OCI-LY7 (cell line): ENCODE measurements around the gene SNN. TPM values are rescaled to one million over a fixed set of nuclear protein-coding genes. Genes with fewer than 3 reads are reported as not detected.

Experiments
- BruUV-seq: library from RNA; stranded (reverse); fragments of 400-500 nt; replicated peaks from 2 replicates; lab custom pipeline; 2021; lab: Mats Ljungman, UMichigan
- CTCF ChIA-PET: fragments of 300-600 bp; sonication (Branson Sonifier 250); formaldehyde crosslinking; loops from one replicate; lab custom pipeline; 2022; ENCODE audit warnings: antibody characterized with exemption; ENCODE audit not compliant: unreplicated experiment; lab: Charles Lee
- POLR2A ChIA-PET: fragments of 300-600 bp; sonication (Branson Sonifier 250); formaldehyde crosslinking; loops from one replicate; lab custom pipeline; 2022; ENCODE audit warnings: antibody characterized with exemption; lab: Charles Lee
- DNase-seq: peaks from one replicate; pipeline ENCODE4 v3.0.0-alpha.2; 2015; ENCODE audit warnings: low spot score
- H2AFZ ChIP-seq: fragments of 200-600 bp; sonication (generic), shearing (Covaris generic); 2 replicates; pipeline ENCODE4 v1.6.1; 2014; ENCODE audit warnings: mild to moderate bottlenecking, antibody characterized with exemption, low read length, moderate library complexity
- H3K27ac ChIP-seq: fragments of 200-600 bp; sonication (generic); 2 replicates; pipeline ENCODE4 v1.5.1; 2014; ENCODE audit warnings: mixed run types, low read depth, mild to moderate bottlenecking, moderate library complexity, low read length, inconsistent platforms; ENCODE audit not compliant: poor library complexity, severe bottlenecking
- H3K36me3 ChIP-seq: fragments of 200-600 bp; sonication (generic); 2 replicates; pipeline ENCODE4 v1.6.1; 2014; ENCODE audit warnings: mild to moderate bottlenecking, antibody characterized with exemption, low read length, moderate library complexity, mixed read lengths; ENCODE audit not compliant: insufficient read depth
- H3K4me1 ChIP-seq: fragments of 200-600 bp; sonication (generic); 2 replicates; pipeline ENCODE4 v1.5.1; 2014; ENCODE audit warnings: mild to moderate bottlenecking, low read length; ENCODE audit not compliant: insufficient read depth, poor library complexity, severe bottlenecking
- H3K4me2 ChIP-seq: fragments of 200-600 bp; sonication (generic); 2 replicates; pipeline ENCODE4 v1.6.1; 2014; ENCODE audit warnings: mild to moderate bottlenecking, low read length
- H3K4me3 ChIP-seq: fragments of 200-600 bp; sonication (generic); 2 replicates; pipeline ENCODE4 v1.5.1; 2014; ENCODE audit warnings: mild to moderate bottlenecking, low read depth, low read length; ENCODE audit not compliant: poor library complexity, severe bottlenecking
- H3K79me2 ChIP-seq: fragments of 200-600 bp; sonication (generic); 2 replicates; pipeline ENCODE4 v1.6.1; 2016; ENCODE audit warnings: low read depth, mild to moderate bottlenecking, low read length, moderate library complexity, mixed read lengths; ENCODE audit not compliant: insufficient read depth
- H3K9me2 ChIP-seq: fragments of 200-600 bp; sonication (generic); 2 replicates; pipeline ENCODE4 v1.6.1; 2016; ENCODE audit warnings: mild to moderate bottlenecking, low read length, mixed read lengths; ENCODE audit not compliant: insufficient read depth
- H3K9me3 ChIP-seq: fragments of 200-600 bp; sonication (generic); 2 replicates; pipeline ENCODE4 v1.6.1; 2014; ENCODE audit warnings: mild to moderate bottlenecking, mixed run types, low read length, mixed read lengths
- H4K20me1 ChIP-seq: fragments of 200-600 bp; sonication (generic); 2 replicates; pipeline ENCODE4 v1.6.1; 2014; ENCODE audit warnings: mild to moderate bottlenecking, antibody characterized with exemption, low read length, moderate library complexity, mixed read lengths; ENCODE audit not compliant: insufficient read depth
- CTCF ChIP-seq: fragments of 200-600 bp; sonication (generic); conservative IDR thresholded peaks from 2 replicates; pipeline ENCODE4 v1.5.1; 2014; ENCODE audit warnings: mild to moderate bottlenecking, antibody characterized with exemption, low read length, moderate library complexity, mixed read lengths
- EZH2phosphoT487 ChIP-seq: fragments of 200-600 bp; sonication (generic); IDR thresholded peaks from 2 replicates; pipeline ENCODE4 v1.6.1; 2018; ENCODE audit warnings: low read depth, borderline replicate concordance, mild to moderate bottlenecking, mixed run types, antibody characterized with exemption, low read length, moderate library complexity, mixed read lengths
- intact Hi-C: fragments of 100-400 bp; cut with micrococcal nuclease; formaldehyde crosslinking; loops from one replicate; pipeline ENCODE4 v1.10.0; 2022; ENCODE audit not compliant: unreplicated experiment
- total RNA-seq, 2 experiments: library from RNA; depleted of rRNA in 1 of 2; stranded (reverse); fragments of >200 nt in 1 of 2; shearing (Covaris generic) in 1 of 2; gene quantifications; 2 replicates each; pipeline ENCODE4 v1.2.3, GENCODE V29; 2014 to 2022

SNN gene
- total RNA-seq, 2 experiments from 2014 or later = 27.8 to 31.8 TPM

GRCh38 chr16:11672206-11673090 is 4.2 kb downstream of the SNN start:
- Histone ChIP-seq H3K27ac (peak overlapping the region; percentile 58), H3K4me1 (peaks cover 85% of the 10 kb centered on the region), H4K20me1 (peaks cover 5% of the 10 kb centered on the region; the same call in 1 of the 2 replicates), H3K9me3 (no peaks in the 10 kb centered on the region), H3K4me2 (peak overlapping the region; percentile 93), H3K79me2 (peaks cover 51% of the 10 kb centered on the region), H3K9me2 (no peaks in the 10 kb centered on the region), H3K36me3 (peaks cover 24% of the 10 kb centered on the region), H3K4me3 (peak overlapping the region; percentile 87), H2AFZ (no peak overlapping the region)
- no TSS peak for BruUV-seq
- CTCF ChIA-PET = no interaction called here
- intact Hi-C loops = no loop called here
- DNase-seq = peak; percentile 83
- POLR2A ChIA-PET = interaction anchor here (0.9 to 1.2 kb wide), 2 partner anchors 8 to 17 kb away, joined by 3 read pairs; no protein-coding TSS in a partner anchor
- TF ChIP-seq EZH2phosphoT487 (no peak), CTCF (no peak)

- ChIA-PET POLR2A (interaction anchor here (0.9 to 1.2 kb wide), 2 partner anchors 8 to 16 kb away, joined by 3 read pairs; no protein-coding TSS in a partner anchor), CTCF (no interaction called here)
- intact Hi-C loops = no loop called here
- DNase-seq = no peak
- Histone ChIP-seq H3K79me2 (peaks cover 53% of the 10 kb centered on the region), H3K4me2 (peak overlapping the region; percentile 93), H3K36me3 (peaks cover 33% of the 10 kb centered on the region), H3K4me3 (peak overlapping the region; percentile 87), H3K9me2 (no peaks in the 10 kb centered on the region), H4K20me1 (peaks cover 5% of the 10 kb centered on the region; the same call in 1 of the 2 replicates), H3K9me3 (no peaks in the 10 kb centered on the region), H3K4me1 (peaks cover 88% of the 10 kb centered on the region), H2AFZ (no peak overlapping the region), H3K27ac (peak overlapping the region; percentile 9)
- BruUV-seq = no TSS peak
- TF ChIP-seq EZH2phosphoT487 = no peak
- no peak for TF ChIP-seq CTCF
Measured at GRCh38 chr16:11673091-11674000, 5.1 kb downstream of the SNN start.
